ENCODE data around the gene EIF2AK2. TPM values are rescaled to one million over a fixed set of nuclear protein-coding genes. Genes with fewer than 3 reads are reported as not detected.
"Not testable (repeated sequence)": the region's sequence is repeated elsewhere in the genome, so short reads cannot be mapped to it uniquely, and the experiment has no call there.

The EIF2AK2 gene
- total RNA-seq = 10 to 100 TPM; 43.1 to 49.3 TPM

DNA sequence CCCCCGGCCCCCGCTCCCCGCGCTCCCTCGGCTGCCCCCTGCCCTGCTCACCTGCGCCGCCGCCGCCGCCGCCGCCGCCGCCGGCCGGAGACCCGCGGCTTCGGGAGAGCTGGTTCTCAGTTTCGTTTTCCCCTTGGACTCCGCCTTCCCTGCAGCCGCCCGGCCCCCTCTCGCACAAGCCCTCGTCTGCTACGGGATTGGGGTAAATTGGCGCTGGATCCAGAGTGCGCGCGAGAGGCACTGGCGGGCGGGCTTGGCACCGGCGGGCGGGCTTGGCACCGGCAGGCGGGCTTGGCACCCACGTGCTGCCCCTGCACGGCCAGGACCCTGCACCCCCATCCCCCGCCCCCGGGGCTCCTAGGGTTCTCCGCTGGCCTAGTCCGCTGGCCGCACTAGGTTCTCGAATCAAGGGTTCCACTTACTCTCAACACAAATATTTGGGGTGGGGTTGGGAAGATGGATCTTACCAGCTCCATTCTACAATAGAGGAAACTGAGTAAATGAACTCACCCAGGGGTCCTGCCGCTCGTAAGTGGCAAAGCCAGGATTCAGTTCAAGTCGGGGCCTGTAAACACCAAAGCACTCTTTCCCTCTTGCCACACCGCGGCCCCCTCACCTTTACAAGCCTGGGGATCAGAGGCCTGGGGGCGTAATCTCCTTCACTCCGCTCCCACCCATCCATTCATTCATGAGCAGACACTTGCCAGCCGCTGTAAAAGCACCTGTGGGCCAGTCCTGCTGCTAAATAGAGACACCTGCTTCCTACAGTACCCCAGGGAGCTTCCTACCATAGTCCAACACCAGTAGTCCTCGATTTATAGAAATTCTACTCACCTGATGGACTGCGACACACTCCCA, at the start of gene EIF2AK2:
Gene EIF2AK2 (minus strand): TSS at position 124 of the 858 bp plus-strand sequence. CDS start 9,174 bp downstream, outside the sequence.
- ChIA-PET POLR2A (interaction anchor here (0.8 to 1.8 kb wide), 12 partner anchors 9 to 115 kb away, joined by 3 to 8 read pairs (median 4); partner anchors contain the start of genes CEBPZOS and SULT6B1), CTCF (interaction anchor here (1.0 to 2.2 kb wide), 2 partner anchors 11 to 74 kb away, joined by 3 to 5 read pairs; partner anchors contain the start of genes CEBPZ and NDUFAF7)
- Mint-ChIP-seq H3K9me3 (peaks cover 2% of the 10 kb centered on the region), H3K27me3 (no peaks in the 10 kb centered on the region), H3K27ac (peak within 1 kb of the TSS; percentile 92), H3K36me3 (ENCODE audit: low read depth) (peaks cover 30% of the 10 kb centered on the region), H3K4me1 (ENCODE audit: low read depth) (peaks cover 39% of the 10 kb centered on the region), H3K4me3 (peak within 1 kb of the TSS; percentile 93)
- intact Hi-C loops (cut with micrococcal nuclease) = no loop called here
- TF ChIP-seq, protein P1, sequence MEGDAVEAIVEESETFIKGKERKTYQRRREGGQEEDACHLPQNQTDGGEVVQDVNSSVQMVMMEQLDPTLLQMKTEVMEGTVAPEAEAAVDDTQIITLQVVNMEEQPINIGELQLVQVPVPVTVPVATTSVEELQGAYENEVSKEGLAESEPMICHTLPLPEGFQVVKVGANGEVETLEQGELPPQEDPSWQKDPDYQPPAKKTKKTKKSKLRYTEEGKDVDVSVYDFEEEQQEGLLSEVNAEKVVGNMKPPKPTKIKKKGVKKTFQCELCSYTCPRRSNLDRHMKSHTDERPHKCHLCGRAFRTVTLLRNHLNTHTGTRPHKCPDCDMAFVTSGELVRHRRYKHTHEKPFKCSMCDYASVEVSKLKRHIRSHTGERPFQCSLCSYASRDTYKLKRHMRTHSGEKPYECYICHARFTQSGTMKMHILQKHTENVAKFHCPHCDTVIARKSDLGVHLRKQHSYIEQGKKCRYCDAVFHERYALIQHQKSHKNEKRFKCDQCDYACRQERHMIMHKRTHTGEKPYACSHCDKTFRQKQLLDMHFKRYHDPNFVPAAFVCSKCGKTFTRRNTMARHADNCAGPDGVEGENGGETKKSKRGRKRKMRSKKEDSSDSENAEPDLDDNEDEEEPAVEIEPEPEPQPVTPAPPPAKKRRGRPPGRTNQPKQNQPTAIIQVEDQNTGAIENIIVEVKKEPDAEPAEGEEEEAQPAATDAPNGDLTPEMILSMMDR (IDR thresholded peaks at IDR 0.05) = no peak
- peak; percentile 89 for DNase-seq
- ATAC-seq = peak; percentile 94

DNA sequence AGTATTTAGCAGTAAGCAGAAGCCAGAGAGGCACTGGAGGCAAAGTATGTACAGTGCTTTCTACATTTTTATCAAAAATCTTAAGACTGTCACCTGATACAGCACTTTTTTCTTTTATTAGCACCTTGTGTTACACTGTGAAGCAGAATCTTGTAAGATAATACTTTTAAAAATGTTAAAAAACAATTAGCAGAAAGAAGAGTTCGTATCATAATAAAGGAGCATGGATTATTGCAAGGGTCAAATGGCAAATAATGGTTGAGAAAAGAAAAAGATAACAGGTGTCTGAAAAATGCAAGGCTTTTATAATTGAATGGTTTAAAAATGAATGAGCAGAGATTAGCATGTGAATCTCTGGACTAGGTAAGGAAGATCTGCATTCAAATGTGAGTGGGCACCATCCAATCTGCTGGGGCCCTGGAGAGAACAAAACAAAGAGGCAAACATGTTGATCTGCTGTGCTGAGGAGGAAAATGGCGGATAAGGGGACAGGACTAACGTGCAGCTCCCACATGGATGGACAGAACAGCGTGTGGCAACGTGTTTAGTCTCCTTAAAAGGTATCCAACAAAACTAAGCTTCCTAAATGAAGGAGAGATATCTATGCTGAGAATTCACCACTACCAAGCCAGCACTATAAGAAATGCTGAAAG, 49.0 kb upstream of the EIF2AK2 start:
- ChIA-PET CTCF (no interaction called here), POLR2A (no interaction called here)
- Mint-ChIP-seq H3K4me1 (ENCODE audit: low read depth) (peaks cover 37% of the 10 kb centered on the region), H3K27ac (no peak overlapping the region), H3K9me3 (peaks cover 45% of the 10 kb centered on the region), H3K4me3 (no peak overlapping the region), H3K27me3 (no peaks in the 10 kb centered on the region), H3K36me3 (ENCODE audit: low read depth) (peaks cover 93% of the 10 kb centered on the region)
- intact Hi-C loops (cut with micrococcal nuclease) = no loop called here
- ATAC-seq (no peak), DNase-seq (no peak)
- TF ChIP-seq, protein P1 (IDR thresholded peaks at IDR 0.05) = no peak

DNA sequence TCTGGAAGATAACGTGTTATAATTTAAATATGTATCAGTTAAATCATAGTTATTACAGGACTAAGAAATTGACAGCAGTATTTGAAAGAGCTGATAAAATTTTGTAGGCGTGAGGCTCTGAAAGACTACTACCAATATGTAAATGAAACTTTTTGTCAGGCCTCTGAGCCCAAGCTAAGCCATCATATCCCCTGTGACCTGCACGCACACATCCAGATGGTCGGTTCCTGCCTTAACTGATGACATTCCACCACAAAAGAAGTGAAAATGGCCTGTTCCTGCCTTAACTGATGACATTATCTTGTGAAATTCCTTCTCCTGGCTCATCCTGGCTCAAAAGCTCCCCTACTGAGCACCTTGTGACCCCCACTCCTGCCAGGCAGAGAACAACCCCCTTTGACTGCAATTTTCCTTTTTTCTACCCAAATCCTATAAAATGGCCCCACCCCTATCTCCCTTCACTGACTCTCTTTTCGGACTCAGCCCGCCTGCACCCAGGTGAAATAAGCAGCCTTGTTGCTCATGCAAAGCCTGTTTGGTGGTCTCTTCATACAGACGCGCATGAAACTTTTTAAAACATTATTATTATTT, 48.4 kb upstream of the EIF2AK2 start:
- DNase-seq; CTCF ChIA-PET; H3K27ac Mint-ChIP-seq; intact Hi-C loops (cut with micrococcal nuclease); POLR2A ChIA-PET; ATAC-seq; H3K27me3 Mint-ChIP-seq; H3K4me3 Mint-ChIP-seq: not testable (repeated sequence)
- Mint-ChIP-seq H3K9me3 (peaks cover 42% of the 10 kb centered on the region), H3K36me3 (ENCODE audit: low read depth) (peaks cover 87% of the 10 kb centered on the region), H3K4me1 (ENCODE audit: low read depth) (peaks cover 44% of the 10 kb centered on the region)

DNA sequence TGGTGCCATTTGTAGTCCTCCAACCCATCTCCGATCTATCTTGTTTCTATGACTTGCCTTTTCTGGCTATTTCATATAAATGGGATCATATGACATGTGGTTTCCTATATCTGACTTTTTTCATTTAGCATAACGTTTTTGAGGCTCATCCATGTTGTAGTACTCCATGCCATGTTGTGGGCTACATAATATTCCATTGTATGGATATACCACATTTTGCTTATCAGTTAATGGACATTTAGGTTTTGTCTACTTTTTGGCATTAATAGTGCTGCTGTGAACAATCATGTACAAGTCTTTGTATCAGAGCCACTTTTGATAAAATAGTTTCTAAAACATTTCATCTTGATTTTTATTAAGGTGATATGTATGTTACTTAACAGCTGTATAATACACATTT, 46.9 kb upstream of the EIF2AK2 start:
- TF ChIP-seq, protein P1 (IDR thresholded peaks at IDR 0.05) = no peak
- POLR2A ChIA-PET = no interaction called here
- Mint-ChIP-seq H3K9me3 (peaks cover 32% of the 10 kb centered on the region), H3K4me3 (no peak overlapping the region), H3K4me1 (ENCODE audit: low read depth) (peaks cover 55% of the 10 kb centered on the region), H3K36me3 (ENCODE audit: low read depth) (peaks cover 79% of the 10 kb centered on the region), H3K27me3 (no peaks in the 10 kb centered on the region), H3K27ac (no peak overlapping the region)
- no peak for ATAC-seq
- CTCF ChIA-PET = no interaction called here
- intact Hi-C loops (cut with micrococcal nuclease) = no loop called here
- no peak for DNase-seq

- CTCF ChIA-PET = interaction anchor here (1.7 kb wide), 1 partner anchor 11 kb away, joined by 4 read pairs; no protein-coding TSS in a partner anchor
- Mint-ChIP-seq H3K4me3 (peak overlapping the region; percentile 13), H3K9me3 (peaks cover 15% of the 10 kb centered on the region), H3K27ac (peak overlapping the region; percentile 86), H3K27me3 (no peaks in the 10 kb centered on the region), H3K36me3 (ENCODE audit: low read depth) (peaks cover 64% of the 10 kb centered on the region), H3K4me1 (ENCODE audit: low read depth) (peaks cover 54% of the 10 kb centered on the region)
- peak; percentile 82 for DNase-seq
- intact Hi-C loops (cut with micrococcal nuclease) = no loop called here
- POLR2A ChIA-PET = interaction anchor here (0.7 to 1.2 kb wide), 5 partner anchors 19 to 686 kb away, joined by 3 to 4 read pairs (median 3); partner anchors contain the start of gene EIF2AK2
- TF ChIP-seq, protein P1 (IDR thresholded peaks at IDR 0.05) = no peak
- peak; percentile 92 for ATAC-seq
Measured at GRCh38 chr2:37201766-37202165, 45.0 kb upstream of the EIF2AK2 start.
